ENCODE data around the gene DOCK3.

DNA sequence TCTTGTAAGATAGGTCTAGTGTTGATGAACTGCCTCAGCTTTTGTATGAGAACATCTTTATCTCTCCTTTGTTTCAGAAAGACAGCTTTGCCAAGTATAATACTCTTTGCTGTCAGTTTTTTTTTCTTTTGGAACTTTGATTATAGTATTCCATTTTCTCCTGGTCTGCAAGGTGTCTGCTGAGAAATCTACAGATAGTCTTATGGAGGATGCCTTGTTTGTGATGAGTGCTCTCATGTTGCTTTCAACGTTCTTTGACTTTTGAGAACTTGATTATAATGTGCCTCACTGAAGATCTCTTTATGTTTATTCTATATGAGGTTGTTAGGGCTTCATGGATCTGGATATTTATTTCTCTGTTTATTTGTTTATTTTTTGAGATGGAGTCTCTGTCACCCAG is 60.3 kb downstream of the DOCK3 start:
- TF ChIP-seq, protein P1, sequence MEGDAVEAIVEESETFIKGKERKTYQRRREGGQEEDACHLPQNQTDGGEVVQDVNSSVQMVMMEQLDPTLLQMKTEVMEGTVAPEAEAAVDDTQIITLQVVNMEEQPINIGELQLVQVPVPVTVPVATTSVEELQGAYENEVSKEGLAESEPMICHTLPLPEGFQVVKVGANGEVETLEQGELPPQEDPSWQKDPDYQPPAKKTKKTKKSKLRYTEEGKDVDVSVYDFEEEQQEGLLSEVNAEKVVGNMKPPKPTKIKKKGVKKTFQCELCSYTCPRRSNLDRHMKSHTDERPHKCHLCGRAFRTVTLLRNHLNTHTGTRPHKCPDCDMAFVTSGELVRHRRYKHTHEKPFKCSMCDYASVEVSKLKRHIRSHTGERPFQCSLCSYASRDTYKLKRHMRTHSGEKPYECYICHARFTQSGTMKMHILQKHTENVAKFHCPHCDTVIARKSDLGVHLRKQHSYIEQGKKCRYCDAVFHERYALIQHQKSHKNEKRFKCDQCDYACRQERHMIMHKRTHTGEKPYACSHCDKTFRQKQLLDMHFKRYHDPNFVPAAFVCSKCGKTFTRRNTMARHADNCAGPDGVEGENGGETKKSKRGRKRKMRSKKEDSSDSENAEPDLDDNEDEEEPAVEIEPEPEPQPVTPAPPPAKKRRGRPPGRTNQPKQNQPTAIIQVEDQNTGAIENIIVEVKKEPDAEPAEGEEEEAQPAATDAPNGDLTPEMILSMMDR (IDR thresholded peaks at IDR 0.05) = no peak
- TF ChIP-seq EP300 (IDR thresholded peaks at IDR 0.05) (no peak), POLR2AphosphoS5 (IDR thresholded peaks at IDR 0.05) (no peak), POLR2A (IDR thresholded peaks at IDR 0.05) (no peak)
